LNCAP (cell line): Measurements from ENCODE around the gene ZNF281.

Source experiments
- TF ChIP-seq, protein P1 (sequence below): fragments of 450-650 bp; IDR thresholded peaks from 2 replicates; pipeline ENCODE4 v1.5.1; 2017; ENCODE audit warnings: mild to moderate bottlenecking

Gene ZNF281

DNA sequence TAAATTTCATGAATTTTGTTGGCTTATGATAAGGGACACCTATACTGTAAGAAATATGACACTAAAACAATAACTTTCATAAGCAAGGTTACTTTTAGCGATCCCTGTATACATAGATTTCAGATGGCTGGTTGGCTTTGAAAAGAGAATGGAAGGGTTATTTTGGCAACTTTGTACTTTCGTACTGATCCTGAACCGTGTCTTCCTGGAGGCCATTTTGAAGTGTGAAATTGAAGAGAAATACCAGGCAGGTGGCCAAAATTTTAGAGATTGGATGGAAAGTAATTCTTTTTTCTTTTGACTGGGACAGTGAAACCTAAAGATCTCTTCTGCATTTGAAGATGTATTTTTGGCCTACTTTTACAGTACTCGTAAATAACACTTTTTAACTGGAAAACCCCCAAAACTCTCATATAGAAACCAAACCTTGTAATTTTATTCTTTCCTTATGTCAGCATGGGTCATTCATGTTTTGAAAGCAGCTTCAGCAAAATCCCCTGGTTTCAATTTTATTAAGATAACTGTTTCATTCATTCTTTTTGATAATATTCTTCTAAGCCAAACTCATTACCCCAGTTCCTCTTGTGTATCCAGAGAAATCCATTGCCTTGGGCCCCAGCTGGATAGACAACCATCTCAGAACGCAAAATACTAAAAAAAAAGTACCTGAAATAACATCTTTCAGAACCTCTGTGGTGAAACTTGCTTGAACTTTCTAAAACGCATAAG, 38.4 kb upstream of the ZNF281 start:
- TF ChIP-seq, protein P1, sequence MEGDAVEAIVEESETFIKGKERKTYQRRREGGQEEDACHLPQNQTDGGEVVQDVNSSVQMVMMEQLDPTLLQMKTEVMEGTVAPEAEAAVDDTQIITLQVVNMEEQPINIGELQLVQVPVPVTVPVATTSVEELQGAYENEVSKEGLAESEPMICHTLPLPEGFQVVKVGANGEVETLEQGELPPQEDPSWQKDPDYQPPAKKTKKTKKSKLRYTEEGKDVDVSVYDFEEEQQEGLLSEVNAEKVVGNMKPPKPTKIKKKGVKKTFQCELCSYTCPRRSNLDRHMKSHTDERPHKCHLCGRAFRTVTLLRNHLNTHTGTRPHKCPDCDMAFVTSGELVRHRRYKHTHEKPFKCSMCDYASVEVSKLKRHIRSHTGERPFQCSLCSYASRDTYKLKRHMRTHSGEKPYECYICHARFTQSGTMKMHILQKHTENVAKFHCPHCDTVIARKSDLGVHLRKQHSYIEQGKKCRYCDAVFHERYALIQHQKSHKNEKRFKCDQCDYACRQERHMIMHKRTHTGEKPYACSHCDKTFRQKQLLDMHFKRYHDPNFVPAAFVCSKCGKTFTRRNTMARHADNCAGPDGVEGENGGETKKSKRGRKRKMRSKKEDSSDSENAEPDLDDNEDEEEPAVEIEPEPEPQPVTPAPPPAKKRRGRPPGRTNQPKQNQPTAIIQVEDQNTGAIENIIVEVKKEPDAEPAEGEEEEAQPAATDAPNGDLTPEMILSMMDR: no peak

DNA sequence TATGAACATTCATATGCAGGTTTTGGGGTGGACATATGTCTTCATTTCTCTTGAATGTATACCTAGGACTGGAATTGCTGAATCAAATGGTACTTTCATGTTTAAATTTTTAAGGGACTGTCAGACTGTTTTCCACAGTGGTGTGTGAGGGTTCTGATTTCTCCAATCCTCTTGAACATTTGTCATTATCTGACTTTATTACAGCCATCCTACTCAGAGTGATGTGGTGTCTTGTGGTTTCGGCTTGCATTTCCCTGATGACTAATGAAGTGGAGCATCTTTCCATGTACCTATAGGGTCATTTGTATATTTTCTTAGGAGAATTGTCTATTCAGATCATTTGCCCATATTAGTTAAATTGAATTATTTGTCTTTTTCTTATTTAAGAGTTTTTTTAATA, 35.4 kb upstream of the ZNF281 start:
- TF ChIP-seq, protein P1: no peak

DNA sequence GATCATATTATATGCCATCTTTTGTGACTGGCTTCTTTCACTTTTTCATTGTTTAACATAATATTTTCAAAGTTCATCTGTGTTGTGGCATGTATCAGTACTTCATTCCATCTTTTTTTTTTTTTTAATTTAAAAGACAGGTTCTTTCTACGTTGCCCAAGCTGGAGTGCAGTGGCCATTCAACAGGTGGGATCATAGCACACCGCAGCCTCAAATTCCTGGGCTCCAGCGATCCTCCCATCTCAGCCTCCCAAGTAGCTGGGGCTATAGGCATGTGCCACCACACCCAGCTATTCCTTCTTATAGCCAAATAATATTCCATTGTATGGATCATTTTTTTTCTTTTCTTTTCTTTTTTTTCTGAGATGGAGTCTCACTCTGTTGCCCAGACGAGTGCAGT, 34.6 kb upstream of the ZNF281 start:
- TF ChIP-seq, protein P1: no peak

DNA sequence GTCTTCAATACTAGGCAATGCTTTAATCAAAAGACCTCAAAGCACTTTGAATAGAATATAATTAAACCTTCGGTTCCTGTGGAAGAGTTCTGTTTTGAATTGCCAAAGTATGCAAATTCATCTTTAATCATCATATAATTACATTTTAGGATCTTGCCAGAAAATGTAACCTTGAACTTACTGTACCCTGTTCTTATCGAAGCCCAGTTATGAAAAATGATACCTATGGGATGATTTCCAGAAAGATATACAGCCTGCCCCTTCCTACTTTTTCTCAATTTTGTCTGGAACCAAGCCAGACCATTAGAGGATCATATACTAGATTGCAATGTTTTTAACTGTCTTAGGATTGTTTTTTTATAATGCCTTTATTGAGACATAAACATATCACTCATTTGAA, 34.0 kb upstream of the ZNF281 start:
- TF ChIP-seq, protein P1: no peak

DNA sequence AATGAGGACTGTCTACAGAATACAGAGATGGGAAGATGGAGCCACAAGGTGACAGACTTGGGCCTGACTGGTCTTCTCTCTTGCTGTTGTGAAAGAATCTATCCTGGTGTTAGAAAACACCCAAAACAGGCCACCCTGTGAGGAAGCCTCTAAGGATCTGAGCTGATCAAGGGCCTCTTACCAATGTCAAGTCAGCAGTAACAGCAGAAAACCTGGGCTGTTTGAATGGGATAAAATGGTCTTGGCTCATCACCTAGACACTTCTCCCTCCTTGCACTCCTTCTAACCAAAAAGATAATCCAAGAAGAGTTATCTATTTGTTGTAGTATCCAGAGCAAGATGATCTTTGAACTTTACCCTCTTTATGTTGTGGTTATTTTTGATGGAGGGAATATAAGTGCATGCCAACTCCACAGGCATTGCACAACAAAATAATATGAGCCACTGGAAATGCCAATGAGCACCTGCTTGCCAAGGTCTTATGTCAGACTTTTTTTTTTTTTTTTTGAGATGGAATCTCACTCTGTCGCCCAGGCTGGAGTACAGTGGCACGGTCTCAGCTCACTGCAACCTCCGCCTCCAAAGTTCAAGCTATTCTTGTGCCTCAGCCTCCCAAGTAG, 32.8 kb upstream of the ZNF281 start:
- TF ChIP-seq, protein P1: no peak

DNA sequence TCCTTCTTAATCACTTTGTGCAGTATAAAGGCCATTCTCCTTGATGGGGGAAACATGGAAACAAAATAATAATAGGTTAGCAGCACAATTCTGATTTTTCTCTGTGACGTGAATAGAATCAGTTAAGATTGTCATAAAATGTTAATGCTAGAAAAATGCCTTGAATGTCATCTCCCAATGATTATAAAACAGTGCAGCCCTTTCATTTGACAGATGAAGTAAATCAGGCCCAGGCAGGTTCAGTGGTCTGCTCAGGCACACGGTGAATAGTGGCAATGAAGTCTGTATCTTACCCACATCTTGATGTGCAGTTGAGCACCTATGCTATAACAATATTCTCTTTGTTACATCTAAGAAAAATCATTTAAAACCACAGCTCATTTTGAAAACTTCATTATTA, 32.2 kb upstream of the ZNF281 start:
- TF ChIP-seq, protein P1: no peak

DNA sequence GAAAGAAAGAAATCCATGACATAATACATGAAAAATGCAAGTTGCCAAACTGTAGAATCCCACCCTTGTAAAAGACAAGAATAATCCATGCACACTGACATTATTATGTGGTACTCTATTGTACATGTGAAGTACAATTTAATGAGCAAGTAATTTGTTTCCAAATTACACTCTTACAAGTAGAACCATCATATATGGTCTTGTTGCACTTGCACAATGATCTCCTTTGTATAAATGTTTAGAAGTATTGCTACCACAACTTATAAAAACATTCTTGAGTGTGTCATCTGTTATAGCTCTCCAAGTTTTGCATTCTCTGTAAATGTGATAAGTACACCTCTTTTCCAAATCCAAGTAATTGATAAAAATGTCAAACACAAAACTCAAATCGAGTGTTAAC, 29.1 kb upstream of the ZNF281 start:
- TF ChIP-seq, protein P1: no peak
